ENCODE measurements around the gene PDE4D.
"Not testable (repeated sequence)": the region's sequence is repeated elsewhere in the genome, so short reads cannot be mapped to it uniquely, and the experiment has no call there.

PDE4D gene

DNA sequence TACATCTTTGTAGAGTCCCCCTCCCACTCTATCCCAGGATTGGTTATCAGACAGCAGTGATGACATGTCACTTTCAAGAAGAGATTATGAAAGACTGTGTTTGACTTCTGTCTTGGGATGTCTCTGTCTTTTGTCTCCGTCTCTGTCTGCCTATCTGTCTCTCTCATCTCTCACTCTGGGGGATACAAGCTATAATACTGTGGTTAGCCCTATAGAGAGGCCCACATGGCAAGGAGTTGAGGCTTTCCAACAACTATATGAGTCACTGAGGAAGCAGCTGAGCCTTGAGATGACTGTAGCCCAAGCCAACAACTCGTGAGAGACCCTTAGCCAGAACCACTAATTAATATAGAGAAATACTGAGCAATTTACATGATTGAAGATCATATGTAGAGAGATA, 284.8 kb downstream of the PDE4D start:
- Histone ChIP-seq H3K4me2 (ENCODE audit: low read length) (no peak overlapping the region), H3K9ac (ENCODE audit: low read depth, low read length) (no peak overlapping the region), H3K36me3 (ENCODE audit: insufficient read depth, low read length) (no peaks in the 10 kb centered on the region), H3K27me3 (ENCODE audit: control insufficient read depth, insufficient read depth, low read length) (no peaks in the 10 kb centered on the region), H3K9me3 (replicated peaks; ENCODE audit: low read length) (no peaks in the 10 kb centered on the region), H3K4me1 (ENCODE audit: control insufficient read depth, insufficient read depth, low read length) (peaks cover 16% of the 10 kb centered on the region), H3K4me3 (ENCODE audit: low read length) (no peak overlapping the region)

DNA sequence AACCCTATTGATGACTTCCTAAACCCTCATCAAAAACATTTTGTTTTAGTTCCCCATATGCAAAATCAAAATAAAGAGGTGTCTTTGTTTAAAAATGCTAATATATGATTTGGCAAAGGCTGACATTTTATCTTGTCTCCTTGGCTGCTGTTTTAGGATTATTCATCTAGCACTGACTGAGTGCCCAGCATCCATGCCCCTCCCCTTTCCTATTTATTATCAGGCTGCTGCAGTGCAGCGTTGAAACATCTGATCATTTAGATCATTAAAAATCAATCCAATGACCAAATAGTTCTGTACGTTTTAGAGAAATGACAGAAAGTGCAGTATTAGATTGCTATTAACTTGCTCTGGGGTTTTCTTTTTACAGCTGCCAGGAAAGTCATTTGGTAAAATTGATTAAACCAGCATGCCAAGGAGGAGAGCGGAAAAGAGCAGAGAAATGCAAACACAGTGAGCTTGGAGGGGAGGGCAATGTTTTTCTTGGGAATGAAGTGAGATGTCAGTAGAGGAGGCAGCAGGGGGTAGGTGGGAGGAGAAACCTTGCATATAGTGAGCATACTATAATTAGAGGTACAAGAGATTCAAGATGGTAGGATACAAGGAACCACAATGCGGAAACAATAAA, 286.3 kb downstream of the PDE4D start:
- Histone ChIP-seq H3K9ac (ENCODE audit: low read depth, low read length) (no peak overlapping the region), H3K4me3 (ENCODE audit: low read length) (no peak overlapping the region), H3K27me3 (ENCODE audit: control insufficient read depth, insufficient read depth, low read length) (no peaks in the 10 kb centered on the region), H3K4me1 (ENCODE audit: control insufficient read depth, insufficient read depth, low read length) (peaks cover 16% of the 10 kb centered on the region), H3K4me2 (ENCODE audit: low read length) (peak overlapping the region; percentile 7), H3K36me3 (ENCODE audit: insufficient read depth, low read length) (no peaks in the 10 kb centered on the region), H3K9me3 (replicated peaks; ENCODE audit: low read length) (no peaks in the 10 kb centered on the region)

DNA sequence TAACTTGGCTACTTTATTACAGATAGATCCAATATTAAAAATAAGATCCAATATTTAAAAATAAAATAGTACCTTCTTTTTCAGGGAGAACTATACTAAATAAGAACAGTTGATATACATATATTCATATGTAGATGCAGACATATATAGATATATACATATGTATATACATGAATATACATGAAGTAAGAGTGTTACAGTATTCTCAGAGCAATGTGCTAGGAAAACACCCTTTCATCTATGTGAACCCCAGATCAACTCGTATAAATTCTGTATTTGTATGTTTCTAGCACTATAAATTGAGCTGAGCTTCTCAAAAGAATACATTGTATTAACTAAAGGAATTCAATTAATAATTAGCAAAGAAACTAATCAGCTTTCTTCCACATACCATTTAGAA, 287.6 kb downstream of the PDE4D start:
- Histone ChIP-seq H3K4me3 (ENCODE audit: low read length) (no peak overlapping the region), H3K36me3 (ENCODE audit: insufficient read depth, low read length) (no peaks in the 10 kb centered on the region), H3K4me1 (ENCODE audit: control insufficient read depth, insufficient read depth, low read length) (peaks cover 16% of the 10 kb centered on the region), H3K27me3 (ENCODE audit: control insufficient read depth, insufficient read depth, low read length) (no peaks in the 10 kb centered on the region), H3K9me3 (replicated peaks; ENCODE audit: low read length) (no peaks in the 10 kb centered on the region), H3K4me2 (ENCODE audit: low read length) (no peak overlapping the region), H3K9ac (ENCODE audit: low read depth, low read length) (no peak overlapping the region)

DNA sequence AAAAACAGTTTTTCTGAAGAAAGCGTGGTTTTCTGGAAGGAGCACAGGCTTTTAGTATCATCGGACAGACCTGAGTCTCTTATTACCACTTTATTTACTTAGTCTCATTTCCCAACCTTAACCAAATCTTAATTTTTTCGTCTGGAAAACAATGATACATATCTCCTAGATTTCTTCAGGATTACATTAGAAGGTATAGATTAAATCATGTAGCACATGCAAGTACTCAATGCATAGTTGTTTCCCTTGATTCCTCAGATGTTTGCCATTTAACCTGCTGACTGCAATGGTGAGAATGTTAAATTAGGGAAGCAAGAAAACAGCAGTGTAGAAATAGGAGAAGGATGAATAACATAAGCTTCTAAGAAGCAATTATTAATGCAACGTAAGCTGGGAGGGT, 289.4 kb downstream of the PDE4D start:
- H3K36me3 ChIP-seq (ENCODE audit: insufficient read depth, low read length) = no peaks in the 10 kb centered on the region
- no peaks in the 10 kb centered on the region for H3K27me3 ChIP-seq (ENCODE audit: control insufficient read depth, insufficient read depth, low read length)
- no peak overlapping the region for H3K4me2 ChIP-seq (ENCODE audit: low read length)
- peaks cover 16% of the 10 kb centered on the region for H3K4me1 ChIP-seq (ENCODE audit: control insufficient read depth, insufficient read depth, low read length)
- H3K9me3 ChIP-seq (replicated peaks; ENCODE audit: low read length) = no peaks in the 10 kb centered on the region
- no peak overlapping the region for H3K9ac ChIP-seq (ENCODE audit: low read depth, low read length)
- no peak overlapping the region for H3K4me3 ChIP-seq (ENCODE audit: low read length)

DNA sequence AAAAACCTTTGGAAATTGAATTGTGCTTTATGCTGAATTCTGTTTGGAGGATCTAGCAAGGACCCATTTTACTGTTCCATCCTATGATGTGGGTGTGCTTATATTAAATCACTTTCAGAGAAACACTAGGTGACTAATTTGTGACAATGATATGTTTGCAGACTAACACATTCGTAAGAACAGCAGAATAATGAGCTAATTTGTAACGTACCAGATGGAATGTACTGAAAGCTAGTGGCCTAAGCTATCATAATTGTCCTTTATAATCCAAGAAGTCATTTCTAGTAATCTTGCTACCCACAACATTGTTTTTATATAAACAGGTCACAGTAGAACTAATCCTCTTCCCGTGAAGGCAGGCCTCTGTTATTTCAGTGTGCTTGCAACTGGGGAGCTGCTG, 292.5 kb downstream of the PDE4D start:
- H3K9me3 ChIP-seq (replicated peaks; ENCODE audit: low read length) = no peaks in the 10 kb centered on the region
- H3K4me1 ChIP-seq (ENCODE audit: control insufficient read depth, insufficient read depth, low read length) = peaks cover 22% of the 10 kb centered on the region
- H3K36me3 ChIP-seq (ENCODE audit: insufficient read depth, low read length) = no peaks in the 10 kb centered on the region
- no peaks in the 10 kb centered on the region for H3K27me3 ChIP-seq (ENCODE audit: control insufficient read depth, insufficient read depth, low read length)
- H3K4me3 ChIP-seq (ENCODE audit: low read length) = no peak overlapping the region
- H3K9ac ChIP-seq (ENCODE audit: low read depth, low read length) = no peak overlapping the region
- H3K4me2 ChIP-seq (ENCODE audit: low read length) = no peak overlapping the region

DNA sequence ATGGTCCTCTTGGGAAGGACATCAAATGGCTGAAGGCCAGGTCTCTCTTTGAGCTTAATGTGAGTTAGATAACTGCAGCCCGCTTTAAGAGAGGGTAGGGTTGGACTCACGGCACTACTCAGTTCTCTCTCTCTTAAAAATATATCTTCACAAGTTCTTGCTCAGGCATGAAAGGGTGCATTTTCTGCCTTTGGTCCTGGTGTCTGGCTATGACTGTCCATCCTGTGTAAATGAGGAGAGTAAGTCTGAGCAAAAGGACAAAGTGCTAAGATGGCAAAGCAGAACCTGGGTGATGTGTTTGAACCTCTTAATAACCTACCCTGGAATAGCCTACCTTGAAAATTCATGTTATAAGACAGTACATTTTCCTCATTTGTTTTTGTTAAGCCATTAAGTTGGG, 293.4 kb downstream of the PDE4D start:
- H3K4me1 ChIP-seq (ENCODE audit: control insufficient read depth, insufficient read depth, low read length) = peaks cover 22% of the 10 kb centered on the region
- no peak overlapping the region for H3K4me3 ChIP-seq (ENCODE audit: low read length)
- no peaks in the 10 kb centered on the region for H3K9me3 ChIP-seq (replicated peaks; ENCODE audit: low read length)
- no peaks in the 10 kb centered on the region for H3K27me3 ChIP-seq (ENCODE audit: control insufficient read depth, insufficient read depth, low read length)
- H3K36me3 ChIP-seq (ENCODE audit: insufficient read depth, low read length) = no peaks in the 10 kb centered on the region
- H3K4me2 ChIP-seq (ENCODE audit: low read length) = no peak overlapping the region
- no peak overlapping the region for H3K9ac ChIP-seq (ENCODE audit: low read depth, low read length)

DNA sequence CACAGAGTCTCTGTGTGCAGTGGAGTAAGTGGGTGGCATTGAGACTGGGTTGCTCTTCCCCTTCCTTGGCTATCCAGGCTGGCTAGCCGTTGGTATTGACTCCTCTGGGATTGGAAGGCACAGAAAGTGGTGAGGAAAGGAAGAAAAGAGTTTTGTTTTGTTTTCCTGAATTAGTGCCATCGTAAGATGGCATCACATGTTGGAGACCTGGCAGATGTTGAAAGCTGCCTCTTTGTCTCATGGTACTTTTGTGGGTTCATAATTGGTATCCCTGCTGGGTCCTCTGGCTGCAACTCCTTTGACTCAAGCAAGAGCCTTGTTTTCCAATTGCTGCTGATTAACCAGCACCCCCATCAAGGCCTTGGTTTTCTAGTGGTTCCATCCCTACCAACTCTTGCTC, 293.8 kb downstream of the PDE4D start:
- H3K36me3 ChIP-seq (ENCODE audit: insufficient read depth, low read length) = no peaks in the 10 kb centered on the region
- no peak overlapping the region for H3K4me2 ChIP-seq (ENCODE audit: low read length)
- no peaks in the 10 kb centered on the region for H3K9me3 ChIP-seq (replicated peaks; ENCODE audit: low read length)
- H3K4me1 ChIP-seq (ENCODE audit: control insufficient read depth, insufficient read depth, low read length) = peaks cover 22% of the 10 kb centered on the region
- H3K4me3 ChIP-seq (ENCODE audit: low read length) = no peak overlapping the region
- no peak overlapping the region for H3K9ac ChIP-seq (ENCODE audit: low read depth, low read length)
- no peaks in the 10 kb centered on the region for H3K27me3 ChIP-seq (ENCODE audit: control insufficient read depth, insufficient read depth, low read length)

DNA sequence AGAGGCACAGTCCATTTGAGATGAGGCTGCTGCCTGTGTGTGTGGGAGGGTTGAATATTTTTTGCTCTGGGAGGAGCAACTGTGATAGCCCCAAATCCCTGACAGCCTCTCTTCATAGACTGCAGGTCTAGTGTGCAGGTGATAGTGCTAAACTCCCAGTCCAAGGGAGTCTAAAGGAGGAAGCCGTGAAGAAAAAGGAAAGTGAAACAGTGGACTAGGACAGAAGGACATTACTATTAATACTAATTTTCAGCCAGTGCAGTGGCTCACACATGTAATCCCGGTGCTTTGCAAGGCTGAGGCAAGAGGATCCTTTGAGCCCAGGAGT, 295.0 kb downstream of the PDE4D start:
- peak overlapping the region; percentile 50 for H3K4me3 ChIP-seq (ENCODE audit: low read length)
- H3K27me3 ChIP-seq (ENCODE audit: control insufficient read depth, insufficient read depth, low read length) = no peaks in the 10 kb centered on the region
- H3K36me3 ChIP-seq (ENCODE audit: insufficient read depth, low read length) = no peaks in the 10 kb centered on the region
- no peaks in the 10 kb centered on the region for H3K9me3 ChIP-seq (replicated peaks; ENCODE audit: low read length)
- H3K4me1 ChIP-seq (ENCODE audit: control insufficient read depth, insufficient read depth, low read length) = peaks cover 22% of the 10 kb centered on the region
- peak overlapping the region; percentile 72 for H3K4me2 ChIP-seq (ENCODE audit: low read length)
- peak overlapping the region; percentile 46 for H3K9ac ChIP-seq (ENCODE audit: low read depth, low read length)

DNA sequence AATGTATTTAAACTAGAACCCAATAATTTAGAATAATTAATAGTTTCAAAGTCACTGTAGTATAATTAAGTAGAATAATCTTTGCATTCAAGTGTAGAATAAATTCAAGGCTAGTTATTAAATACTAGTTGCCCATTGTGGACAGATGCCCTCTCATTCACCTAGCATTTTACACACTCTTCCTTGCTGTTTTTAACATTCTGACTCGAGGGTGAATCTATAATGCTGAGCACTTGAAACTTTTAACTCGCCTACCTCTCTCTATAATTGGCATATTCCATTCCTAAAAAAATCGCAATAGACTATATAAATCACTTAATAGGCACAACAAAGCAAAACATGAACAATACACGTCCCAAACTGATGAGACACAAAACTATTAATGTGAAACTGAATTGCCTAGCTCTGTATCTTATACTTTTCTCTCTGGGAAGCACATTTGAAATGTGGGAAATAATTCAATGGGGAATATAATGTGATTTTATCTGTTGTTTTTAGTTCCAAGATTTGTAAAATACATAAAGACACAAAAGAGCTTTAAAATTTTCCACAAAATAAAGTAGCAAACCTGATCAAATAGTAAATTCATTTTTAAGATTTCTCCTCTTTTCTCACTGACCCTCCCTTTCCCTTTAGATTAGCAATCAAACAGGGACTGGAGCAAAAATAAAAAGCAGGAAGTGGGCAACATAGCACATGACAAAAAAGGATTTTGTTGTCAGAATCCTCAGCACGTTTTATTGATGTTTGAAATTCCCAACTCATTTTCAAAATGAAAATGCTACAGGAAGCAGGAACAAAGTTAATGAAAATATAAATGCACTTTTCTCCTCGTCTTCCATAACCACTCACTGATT, 295.6 kb downstream of the PDE4D start:
- no peaks in the 10 kb centered on the region for H3K27me3 ChIP-seq (ENCODE audit: control insufficient read depth, insufficient read depth, low read length)
- no peaks in the 10 kb centered on the region for H3K9me3 ChIP-seq (replicated peaks; ENCODE audit: low read length)
- H3K4me1 ChIP-seq (ENCODE audit: control insufficient read depth, insufficient read depth, low read length) = peaks cover 22% of the 10 kb centered on the region
- H3K4me2 ChIP-seq (ENCODE audit: low read length) = peak overlapping the region; percentile 72
- H3K4me3 ChIP-seq (ENCODE audit: low read length) = peak overlapping the region; percentile 50
- H3K9ac ChIP-seq (ENCODE audit: low read depth, low read length) = peak overlapping the region; percentile 46
- H3K36me3 ChIP-seq (ENCODE audit: insufficient read depth, low read length) = no peaks in the 10 kb centered on the region

DNA sequence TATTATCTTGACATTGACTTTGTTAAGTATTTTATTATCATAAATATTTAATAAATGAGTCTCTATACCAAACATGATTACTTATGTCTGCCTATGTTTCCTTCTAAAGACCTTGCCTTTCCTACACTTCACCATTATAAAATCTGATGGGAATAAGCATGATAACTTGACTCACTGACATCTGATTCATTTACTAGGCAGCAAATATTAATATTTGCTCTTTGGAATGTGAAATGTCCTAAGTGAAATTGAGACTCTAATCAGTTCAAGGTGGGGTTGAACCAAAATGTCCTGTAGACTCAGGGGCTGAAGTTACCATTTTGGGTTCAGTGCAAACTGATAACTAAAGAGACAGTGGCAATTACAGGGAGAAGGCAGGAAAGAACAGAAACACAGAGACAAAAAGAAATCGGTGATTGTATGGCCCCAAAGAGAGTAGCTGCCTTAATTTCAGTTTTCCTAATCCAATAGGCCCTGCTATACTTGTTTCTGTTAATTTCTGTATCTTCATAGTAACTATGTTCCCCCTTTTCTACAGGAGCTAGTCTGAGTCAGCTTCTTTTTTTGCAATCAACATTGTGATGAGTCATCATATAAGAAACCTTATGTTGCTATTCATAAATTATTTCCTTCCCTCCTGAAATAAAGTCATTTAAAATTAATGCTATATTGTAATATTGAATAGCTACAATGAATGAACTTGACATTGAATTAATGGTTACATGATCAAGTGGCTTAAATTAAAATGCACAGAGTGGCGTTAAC, 296.8 kb downstream of the PDE4D start:
- Histone ChIP-seq H3K27me3 (ENCODE audit: control insufficient read depth, insufficient read depth, low read length) (no peaks in the 10 kb centered on the region), H3K4me1 (ENCODE audit: control insufficient read depth, insufficient read depth, low read length) (peaks cover 24% of the 10 kb centered on the region), H3K36me3 (ENCODE audit: insufficient read depth, low read length) (no peaks in the 10 kb centered on the region), H3K9me3 (replicated peaks; ENCODE audit: low read length) (no peaks in the 10 kb centered on the region), H3K4me3 (ENCODE audit: low read length) (no peak overlapping the region), H3K4me2 (ENCODE audit: low read length) (peak overlapping the region; percentile 7), H3K9ac (ENCODE audit: low read depth, low read length) (no peak overlapping the region)

DNA sequence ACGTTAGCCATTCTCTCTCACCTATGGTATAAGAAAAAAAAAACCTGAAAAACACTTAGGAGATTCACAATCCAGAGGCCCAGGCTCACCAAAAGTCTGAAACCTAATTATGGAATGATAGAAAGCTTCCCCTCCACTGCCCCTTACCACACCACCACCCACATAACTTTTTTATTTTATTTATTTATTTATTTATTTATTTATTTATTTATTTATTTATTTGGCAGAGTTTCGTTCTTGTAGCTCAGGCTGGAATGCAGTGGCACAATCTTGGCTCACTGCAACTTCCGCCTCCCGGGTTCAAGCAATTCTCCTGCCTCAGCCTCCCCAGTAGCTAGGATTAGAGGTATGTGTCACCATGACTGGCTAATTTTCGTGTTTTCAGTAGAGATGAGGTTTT, 299.4 kb downstream of the PDE4D start:
- H3K4me2 ChIP-seq (ENCODE audit: low read length); H3K9me3 ChIP-seq (replicated peaks; ENCODE audit: low read length); H3K27me3 ChIP-seq (ENCODE audit: control insufficient read depth, insufficient read depth, low read length); H3K36me3 ChIP-seq (ENCODE audit: insufficient read depth, low read length); H3K4me3 ChIP-seq (ENCODE audit: low read length); H3K9ac ChIP-seq (ENCODE audit: low read depth, low read length): not testable (repeated sequence)
- H3K4me1 ChIP-seq (ENCODE audit: control insufficient read depth, insufficient read depth, low read length) = peaks cover 27% of the 10 kb centered on the region

All from skeletal muscle satellite cell (primary cell).